GM04504 (cell line): Measurements from ENCODE around the gene MARVELD2.

ENCODE experiments used
- DNase-seq: peaks from one replicate; pipeline ENCODE4 v3.0.0-alpha.2; 2012; ENCODE audit warnings: low read depth

The MARVELD2 gene

GRCh38 chr5:69493396-69494133, 78.6 kb downstream of the MARVELD2 start:
- no peak for DNase-seq
